Measurements from ENCODE around the gene AHDC1. TPM values are rescaled to one million over a fixed set of nuclear protein-coding genes. Genes with fewer than 3 reads are reported as not detected.
"Not testable (repeated sequence)": the region's sequence is repeated elsewhere in the genome, so short reads cannot be mapped to it uniquely, and the experiment has no call there.

The AHDC1 gene
- polyA plus RNA-seq, 1 donor, result 19.5 TPM

DNA sequence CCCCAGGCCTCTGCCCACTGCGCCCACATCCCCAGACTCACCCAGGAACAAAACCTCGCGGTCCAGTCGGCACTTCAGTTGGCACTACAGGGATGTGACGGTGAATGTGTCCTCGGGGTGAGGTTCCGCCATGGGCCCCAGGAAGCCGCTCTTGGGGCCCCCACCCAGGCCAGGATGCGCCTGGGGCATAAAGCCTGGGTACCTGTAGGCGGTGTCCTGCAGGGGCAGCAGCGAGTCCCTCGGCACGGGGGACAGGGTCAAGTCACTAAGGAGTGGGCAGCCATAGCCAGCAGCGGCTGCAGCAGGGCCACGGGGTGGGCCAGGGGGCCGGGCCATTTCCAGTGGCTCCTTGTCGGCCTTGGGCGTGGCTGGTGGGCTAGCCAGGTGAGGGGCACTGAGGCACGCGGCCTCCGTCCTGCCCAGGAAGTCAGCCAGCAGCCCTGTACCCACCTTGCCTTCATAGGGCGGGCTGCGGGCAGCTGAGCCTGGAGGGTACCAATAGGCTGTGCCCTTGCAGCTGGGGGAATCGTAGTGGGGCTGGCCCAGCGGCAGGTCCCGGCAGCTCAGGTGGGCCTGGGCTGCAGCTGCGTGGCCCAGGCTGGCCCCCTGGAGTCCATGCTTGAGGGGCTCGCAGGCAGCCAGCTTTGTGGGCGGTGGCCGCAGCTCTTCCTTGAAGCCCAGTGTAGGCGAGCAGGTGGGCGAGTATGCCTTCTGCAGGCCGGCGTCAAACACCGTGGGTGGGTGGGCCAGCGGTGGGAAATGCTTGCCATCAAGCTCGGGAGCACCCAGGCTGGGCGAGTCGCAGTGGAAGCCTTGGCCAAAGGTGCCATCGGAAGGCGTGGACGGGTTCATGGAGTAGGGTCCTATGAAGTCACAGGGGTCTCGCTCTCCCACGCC, 56.5 kb downstream of the AHDC1 start:
- no peaks in the 10 kb centered on the region for H3K27me3 ChIP-seq (ENCODE audit: control insufficient read depth, insufficient read depth, low read length)
- no CpG with 5 or more reads among the region's 44 CpGs for WGBS (ENCODE audit: insufficient coverage, low lambda C conversion rate)
- H3K9me3 ChIP-seq (ENCODE audit: control insufficient read depth, low read depth, low read length), result peaks cover 20% of the 10 kb centered on the region
- peaks cover 79% of the 10 kb centered on the region for H3K36me3 ChIP-seq (ENCODE audit: control insufficient read depth, insufficient read depth, low read length)
- no peak overlapping the region for H3K4me3 ChIP-seq (ENCODE audit: low read length)
- peaks cover 16% of the 10 kb centered on the region for H3K4me1 ChIP-seq (ENCODE audit: control insufficient read depth, insufficient read depth, low read length)
- no peak overlapping the region for H3K27ac ChIP-seq (ENCODE audit: low read length)
- no peak for DNase-seq

DNA sequence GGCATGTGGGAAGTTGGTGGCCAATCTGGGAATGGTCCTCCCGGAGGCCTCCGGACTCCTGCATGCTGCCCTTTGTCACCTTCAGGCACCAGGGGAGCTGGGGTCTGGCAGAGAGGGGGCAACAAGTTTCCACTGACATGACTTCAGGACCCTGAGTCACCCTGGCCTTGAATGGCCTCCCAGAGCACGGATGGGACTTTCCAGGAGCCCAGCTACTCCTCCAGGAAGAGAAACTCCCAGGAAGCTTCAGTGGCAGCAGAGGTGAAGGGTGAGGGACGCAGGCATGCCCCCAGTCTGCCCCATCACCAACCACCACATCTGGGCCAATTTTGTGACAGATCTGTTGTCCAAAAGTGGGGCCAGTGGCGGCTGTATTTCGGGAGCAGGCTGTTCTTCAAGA, 58.1 kb downstream of the AHDC1 start:
- WGBS (ENCODE audit: insufficient coverage, low lambda C conversion rate), result no CpG with 5 or more reads among the region's 6 CpGs
- Histone ChIP-seq H3K27ac (ENCODE audit: low read length) (no peak overlapping the region), H3K27me3 (ENCODE audit: control insufficient read depth, insufficient read depth, low read length) (no peaks in the 10 kb centered on the region), H3K4me3 (ENCODE audit: low read length) (no peak overlapping the region), H3K4me1 (ENCODE audit: control insufficient read depth, insufficient read depth, low read length) (peaks cover 27% of the 10 kb centered on the region), H3K36me3 (ENCODE audit: control insufficient read depth, insufficient read depth, low read length) (peaks cover 71% of the 10 kb centered on the region), H3K9me3 (ENCODE audit: control insufficient read depth, low read depth, low read length) (peaks cover 12% of the 10 kb centered on the region)
- DNase-seq, result no peak

DNA sequence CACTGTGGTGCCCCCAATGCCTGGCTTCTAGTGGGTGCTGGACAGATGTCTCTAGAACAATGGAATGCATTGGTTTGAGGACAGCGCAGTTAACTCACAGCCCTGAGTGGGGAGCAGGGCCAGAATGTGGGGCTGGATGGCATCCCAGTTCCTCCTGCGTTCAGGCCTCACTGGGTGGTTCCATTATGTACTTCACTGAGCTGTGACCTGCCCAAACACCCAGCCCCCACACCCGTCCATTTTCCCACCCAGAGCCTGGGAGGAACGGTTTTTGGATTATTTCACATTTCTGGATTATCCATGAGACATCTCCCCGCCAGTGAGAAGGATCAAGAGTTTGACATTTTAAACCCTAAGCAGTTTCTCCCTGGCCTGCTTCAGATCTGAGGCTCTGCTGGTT, 58.7 kb downstream of the AHDC1 start:
- H3K4me3 ChIP-seq (ENCODE audit: low read length), result no peak overlapping the region
- peaks cover 6% of the 10 kb centered on the region for H3K9me3 ChIP-seq (ENCODE audit: control insufficient read depth, low read depth, low read length)
- H3K4me1 ChIP-seq (ENCODE audit: control insufficient read depth, insufficient read depth, low read length), result peaks cover 33% of the 10 kb centered on the region
- no peak for DNase-seq
- H3K27me3 ChIP-seq (ENCODE audit: control insufficient read depth, insufficient read depth, low read length), result no peaks in the 10 kb centered on the region
- H3K27ac ChIP-seq (ENCODE audit: low read length), result no peak overlapping the region
- 60% methylated on average over 1 of the region's 5 CpGs for WGBS (ENCODE audit: insufficient coverage, low lambda C conversion rate)
- H3K36me3 ChIP-seq (ENCODE audit: control insufficient read depth, insufficient read depth, low read length), result peaks cover 68% of the 10 kb centered on the region

DNA sequence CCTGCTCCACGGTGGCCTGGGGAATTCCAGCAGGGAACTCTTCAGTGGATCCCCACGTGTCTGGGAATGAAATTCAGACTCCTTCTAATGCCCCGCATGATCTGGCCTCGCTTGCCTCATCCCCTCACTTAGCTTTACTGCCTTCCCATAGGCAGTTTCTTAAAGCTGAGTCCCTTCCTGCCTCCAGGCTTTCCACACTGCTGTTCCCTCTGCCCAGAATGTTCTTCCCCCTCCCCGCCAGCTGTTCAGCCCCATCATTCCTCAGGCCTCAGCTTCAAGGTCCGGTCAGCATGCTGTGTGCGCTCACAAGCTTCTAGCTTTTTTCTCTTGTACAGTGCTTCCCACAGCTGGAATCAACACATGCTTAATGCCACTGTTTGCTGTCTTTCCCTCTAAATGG, 59.1 kb downstream of the AHDC1 start:
- no peak for DNase-seq
- 88% methylated on average over 1 of the region's 7 CpGs for WGBS (ENCODE audit: insufficient coverage, low lambda C conversion rate)
- Histone ChIP-seq H3K4me1 (ENCODE audit: control insufficient read depth, insufficient read depth, low read length) (peaks cover 35% of the 10 kb centered on the region), H3K27me3 (ENCODE audit: control insufficient read depth, insufficient read depth, low read length) (no peaks in the 10 kb centered on the region), H3K4me3 (ENCODE audit: low read length) (no peak overlapping the region), H3K36me3 (ENCODE audit: control insufficient read depth, insufficient read depth, low read length) (peaks cover 66% of the 10 kb centered on the region), H3K9me3 (ENCODE audit: control insufficient read depth, low read depth, low read length) (peaks cover 2% of the 10 kb centered on the region), H3K27ac (ENCODE audit: low read length) (no peak overlapping the region)

DNA sequence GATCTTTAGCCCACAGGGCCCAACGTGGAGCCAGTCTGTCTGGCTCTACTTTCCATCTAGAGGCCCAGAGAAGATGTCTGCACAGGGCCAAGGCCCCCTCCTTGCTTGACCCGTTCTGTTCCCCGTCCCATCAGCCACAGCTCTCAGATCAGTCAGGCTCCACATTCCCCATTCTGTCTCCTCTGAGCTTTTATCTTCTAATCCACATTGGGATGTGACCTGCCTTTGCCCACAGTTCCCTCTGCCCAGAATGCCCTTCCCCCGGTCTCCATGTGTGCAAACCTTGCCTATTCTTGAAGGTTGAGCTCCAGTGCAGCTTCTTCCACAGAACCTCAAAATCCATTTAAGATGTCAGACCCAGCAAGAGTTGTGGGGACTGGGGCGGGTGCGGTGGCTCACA, 60.7 kb downstream of the AHDC1 start:
- H3K4me1 ChIP-seq (ENCODE audit: control insufficient read depth, insufficient read depth, low read length), result peaks cover 35% of the 10 kb centered on the region
- peaks cover 55% of the 10 kb centered on the region for H3K36me3 ChIP-seq (ENCODE audit: control insufficient read depth, insufficient read depth, low read length)
- no CpG with 5 or more reads among the region's 6 CpGs for WGBS (ENCODE audit: insufficient coverage, low lambda C conversion rate)
- no peak for DNase-seq
- H3K4me3 ChIP-seq (ENCODE audit: low read length), result no peak overlapping the region
- no peaks in the 10 kb centered on the region for H3K27me3 ChIP-seq (ENCODE audit: control insufficient read depth, insufficient read depth, low read length)
- peak overlapping the region; percentile 92 for H3K27ac ChIP-seq (ENCODE audit: low read length)
- no peaks in the 10 kb centered on the region for H3K9me3 ChIP-seq (ENCODE audit: control insufficient read depth, low read depth, low read length)

DNA sequence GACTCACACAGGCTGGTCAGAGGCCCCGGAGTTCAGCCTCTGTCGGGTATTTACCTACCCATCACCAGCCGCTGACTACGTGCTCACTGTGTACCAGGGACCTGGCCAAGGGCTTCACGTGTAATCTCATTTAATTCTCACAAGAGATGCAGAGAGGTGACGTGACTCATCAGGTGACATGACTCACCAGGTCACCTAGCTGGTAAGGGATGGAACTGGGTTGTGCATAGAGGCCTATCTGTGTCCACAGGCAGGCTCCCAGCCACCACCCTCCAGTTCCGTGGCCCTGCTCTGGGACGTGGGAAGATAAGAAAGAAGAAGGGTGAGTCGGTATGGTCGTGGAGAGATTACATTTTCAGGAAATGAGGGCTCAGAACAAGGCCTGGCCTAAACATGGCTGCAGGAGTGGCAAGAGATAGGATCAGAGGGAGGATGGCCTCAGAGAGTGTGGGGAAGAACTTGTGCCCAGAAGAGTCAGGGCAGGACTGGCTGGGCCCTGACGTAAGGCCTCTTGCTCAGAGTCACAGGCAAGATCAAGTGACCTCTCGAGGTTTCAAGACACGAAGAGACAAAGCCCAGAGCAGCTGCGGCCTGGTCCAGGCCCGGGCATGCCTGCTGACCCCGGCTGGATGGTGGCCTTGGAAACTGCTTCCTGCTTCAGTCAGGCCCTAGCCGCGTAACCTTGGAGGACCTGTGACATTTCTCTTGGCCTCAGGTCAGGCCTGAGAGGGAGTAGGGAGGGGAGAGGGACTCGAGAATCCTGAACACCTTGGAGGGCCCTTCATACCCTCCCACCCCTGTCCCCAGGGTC, 61.3 kb downstream of the AHDC1 start:
- H3K27ac ChIP-seq (ENCODE audit: low read length), result peak overlapping the region; percentile 92
- peak; percentile 95 to 98 for DNase-seq
- no peaks in the 10 kb centered on the region for H3K9me3 ChIP-seq (ENCODE audit: control insufficient read depth, low read depth, low read length)
- no peak overlapping the region for H3K4me3 ChIP-seq (ENCODE audit: low read length)
- peaks cover 35% of the 10 kb centered on the region for H3K4me1 ChIP-seq (ENCODE audit: control insufficient read depth, insufficient read depth, low read length)
- H3K27me3 ChIP-seq (ENCODE audit: control insufficient read depth, insufficient read depth, low read length), result no peaks in the 10 kb centered on the region
- no CpG with 5 or more reads among the region's 19 CpGs for WGBS (ENCODE audit: insufficient coverage, low lambda C conversion rate)
- peaks cover 49% of the 10 kb centered on the region for H3K36me3 ChIP-seq (ENCODE audit: control insufficient read depth, insufficient read depth, low read length)

DNA sequence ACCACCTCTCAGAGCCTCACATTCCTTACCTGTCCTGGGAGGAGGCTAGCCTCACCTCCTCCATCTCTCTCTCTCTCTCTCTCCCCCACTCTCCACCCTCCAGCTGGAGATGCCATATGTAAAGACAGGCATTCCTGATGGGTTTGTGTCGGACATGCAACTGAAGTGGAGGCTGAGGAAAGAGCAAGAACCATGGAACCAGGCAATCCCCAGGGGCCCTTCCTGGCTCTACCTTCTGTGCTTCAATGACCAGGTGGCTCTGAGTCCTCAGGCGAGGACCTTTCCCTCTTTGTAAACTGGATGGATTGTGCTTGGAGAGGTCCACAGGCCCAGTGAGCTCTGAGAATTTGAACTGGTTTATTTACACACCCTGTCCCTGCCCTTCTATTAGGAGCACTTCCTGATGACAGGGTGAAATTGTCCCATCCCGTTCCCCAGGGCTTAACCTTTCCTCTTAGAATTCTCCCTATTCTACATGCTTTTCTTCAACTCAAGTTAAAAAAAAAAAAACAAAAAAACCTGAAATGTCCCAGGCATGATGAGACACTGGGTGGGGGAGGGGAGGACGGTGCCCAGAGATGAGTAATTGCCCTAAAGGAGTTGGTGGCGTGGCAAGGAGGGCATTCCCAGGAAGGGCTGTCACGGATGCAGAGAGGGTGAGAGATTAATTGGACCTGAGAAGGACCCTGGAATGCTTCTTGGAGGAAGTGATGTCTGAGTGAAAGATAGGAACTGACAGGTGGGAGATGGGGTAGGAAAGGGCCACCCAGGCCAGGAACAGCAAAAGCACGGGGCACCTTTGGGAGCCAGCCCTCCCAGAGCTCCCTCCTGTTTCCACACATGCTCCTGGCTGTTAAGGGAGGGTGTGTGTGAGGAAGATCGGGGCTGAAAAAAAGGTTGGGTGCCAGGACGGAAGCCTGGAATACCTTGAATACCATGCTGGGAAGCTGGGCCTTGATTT, 63.8 kb downstream of the AHDC1 start:
- peaks cover 40% of the 10 kb centered on the region for H3K4me1 ChIP-seq (ENCODE audit: control insufficient read depth, insufficient read depth, low read length)
- no peak for DNase-seq
- no CpG with 5 or more reads among the region's 9 CpGs for WGBS (ENCODE audit: insufficient coverage, low lambda C conversion rate)
- no peaks in the 10 kb centered on the region for H3K27me3 ChIP-seq (ENCODE audit: control insufficient read depth, insufficient read depth, low read length)
- no peak overlapping the region for H3K4me3 ChIP-seq (ENCODE audit: low read length)
- H3K9me3 ChIP-seq (ENCODE audit: control insufficient read depth, low read depth, low read length), result no peaks in the 10 kb centered on the region
- H3K36me3 ChIP-seq (ENCODE audit: control insufficient read depth, insufficient read depth, low read length), result peaks cover 38% of the 10 kb centered on the region
- H3K27ac ChIP-seq (ENCODE audit: low read length), result no peak overlapping the region

DNA sequence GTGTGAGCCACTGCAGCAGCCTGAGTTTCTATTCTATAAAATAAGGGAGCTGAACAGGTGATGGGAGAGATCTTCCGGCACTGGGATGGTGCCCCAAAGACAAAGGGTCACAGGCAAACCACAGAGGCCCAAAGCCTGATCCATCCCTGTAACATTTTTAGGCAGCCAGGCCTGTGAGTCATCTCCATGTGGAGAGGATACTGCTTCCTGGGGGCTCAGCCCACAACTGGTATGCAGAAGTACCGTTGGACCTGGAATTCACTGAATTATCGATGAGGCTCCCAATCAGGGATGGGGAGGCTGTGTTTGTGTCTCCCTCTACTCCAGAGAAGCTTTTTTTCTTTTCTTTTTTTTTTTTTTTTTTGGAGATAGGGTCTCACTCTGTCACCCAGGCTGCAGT, 65.2 kb downstream of the AHDC1 start:
- Histone ChIP-seq H3K9me3 (ENCODE audit: control insufficient read depth, low read depth, low read length) (no peaks in the 10 kb centered on the region), H3K4me1 (ENCODE audit: control insufficient read depth, insufficient read depth, low read length) (peaks cover 37% of the 10 kb centered on the region), H3K36me3 (ENCODE audit: control insufficient read depth, insufficient read depth, low read length) (peaks cover 32% of the 10 kb centered on the region), H3K4me3 (ENCODE audit: low read length) (no peak overlapping the region), H3K27ac (ENCODE audit: low read length) (no peak overlapping the region), H3K27me3 (ENCODE audit: control insufficient read depth, insufficient read depth, low read length) (no peaks in the 10 kb centered on the region)
- WGBS (ENCODE audit: insufficient coverage, low lambda C conversion rate), result no CpG with 5 or more reads among the region's 3 CpGs
- DNase-seq, result no peak

DNA sequence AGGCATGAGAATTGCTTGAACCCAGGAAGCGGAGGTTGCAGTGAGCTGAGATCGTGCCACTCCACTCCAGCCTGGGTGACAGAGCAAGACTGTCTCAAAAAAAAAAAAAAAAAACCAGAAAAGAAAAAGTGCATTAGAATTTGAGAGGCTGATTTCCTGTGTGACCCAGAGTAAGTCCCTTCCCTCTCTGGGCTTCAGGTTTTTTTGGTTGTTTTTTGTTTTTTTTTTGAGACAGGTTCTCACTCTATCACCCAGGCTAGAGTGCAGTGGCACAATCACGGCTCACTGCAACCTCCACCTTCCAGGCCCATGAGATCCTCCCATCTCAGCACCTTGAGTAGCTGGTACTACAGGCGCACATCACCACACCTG, 65.7 kb downstream of the AHDC1 start:
- not testable (repeated sequence) for DNase-seq; H3K4me3 ChIP-seq (ENCODE audit: low read length); H3K27ac ChIP-seq (ENCODE audit: low read length); H3K27me3 ChIP-seq (ENCODE audit: control insufficient read depth, insufficient read depth, low read length); H3K9me3 ChIP-seq (ENCODE audit: control insufficient read depth, low read depth, low read length)
- Histone ChIP-seq H3K4me1 (ENCODE audit: control insufficient read depth, insufficient read depth, low read length) (peaks cover 32% of the 10 kb centered on the region), H3K36me3 (ENCODE audit: control insufficient read depth, insufficient read depth, low read length) (peaks cover 37% of the 10 kb centered on the region)
- no CpG with 5 or more reads among the region's 4 CpGs for WGBS (ENCODE audit: insufficient coverage, low lambda C conversion rate)

DNA sequence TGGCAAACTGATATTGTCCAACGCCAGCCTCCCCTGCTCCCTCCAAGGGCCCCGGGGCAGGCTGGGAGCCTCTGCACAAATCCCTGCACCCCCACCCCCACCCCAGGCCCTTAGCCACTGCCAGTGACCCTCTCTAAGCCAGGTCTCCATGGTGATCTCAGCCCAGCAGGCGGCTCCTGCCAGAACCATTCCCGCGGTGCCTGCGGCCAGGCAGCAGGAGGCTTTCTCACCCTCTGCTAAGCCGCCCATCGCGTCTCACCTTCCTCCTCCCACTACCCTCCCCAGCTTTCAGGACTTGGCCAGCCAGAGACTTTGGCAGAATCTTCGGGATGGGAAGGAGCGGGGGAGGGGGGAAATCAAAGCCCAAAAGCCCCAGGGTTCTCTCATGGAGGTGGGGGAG, 67.2 kb downstream of the AHDC1 start:
- peaks cover 40% of the 10 kb centered on the region for H3K36me3 ChIP-seq (ENCODE audit: control insufficient read depth, insufficient read depth, low read length)
- H3K4me1 ChIP-seq (ENCODE audit: control insufficient read depth, insufficient read depth, low read length), result peaks cover 20% of the 10 kb centered on the region
- DNase-seq, result no peak
- no peaks in the 10 kb centered on the region for H3K9me3 ChIP-seq (ENCODE audit: control insufficient read depth, low read depth, low read length)
- H3K27ac ChIP-seq (ENCODE audit: low read length), result peak overlapping the region; percentile 8
- WGBS (ENCODE audit: insufficient coverage, low lambda C conversion rate), result no CpG with 5 or more reads among the region's 11 CpGs
- H3K4me3 ChIP-seq (ENCODE audit: low read length), result no peak overlapping the region
- H3K27me3 ChIP-seq (ENCODE audit: control insufficient read depth, insufficient read depth, low read length), result no peaks in the 10 kb centered on the region

Measured in large intestine (tissue), 3 donors.